GM12864 (cell line): ENCODE results near the gene SORBS1.
"Not testable (repeated sequence)": the region's sequence is repeated elsewhere in the genome, so short reads cannot be mapped to it uniquely, and the experiment has no call there.

Experiments
- DNase-seq: peaks from one replicate; pipeline ENCODE4 v3.0.0-alpha.2; 2011; ENCODE audit warnings: low read depth
- H3K4me3 ChIP-seq: 2 replicates; pipeline ENCODE4 v1.5.1; 2011; ENCODE audit warnings: mild to moderate bottlenecking, low read depth, low read length, control low read depth
- TF ChIP-seq, protein P1 (sequence below): IDR thresholded peaks from 2 replicates; pipeline ENCODE4 v1.5.1; 2011; ENCODE audit warnings: low read depth, mild to moderate bottlenecking, moderate library complexity, low read length, control low read depth, inconsistent platforms; ENCODE audit errors: missing control alignments

SORBS1 gene

GRCh38 chr10:95350830-95351228, 210.3 kb downstream of the SORBS1 start:
- TF ChIP-seq, protein P1, sequence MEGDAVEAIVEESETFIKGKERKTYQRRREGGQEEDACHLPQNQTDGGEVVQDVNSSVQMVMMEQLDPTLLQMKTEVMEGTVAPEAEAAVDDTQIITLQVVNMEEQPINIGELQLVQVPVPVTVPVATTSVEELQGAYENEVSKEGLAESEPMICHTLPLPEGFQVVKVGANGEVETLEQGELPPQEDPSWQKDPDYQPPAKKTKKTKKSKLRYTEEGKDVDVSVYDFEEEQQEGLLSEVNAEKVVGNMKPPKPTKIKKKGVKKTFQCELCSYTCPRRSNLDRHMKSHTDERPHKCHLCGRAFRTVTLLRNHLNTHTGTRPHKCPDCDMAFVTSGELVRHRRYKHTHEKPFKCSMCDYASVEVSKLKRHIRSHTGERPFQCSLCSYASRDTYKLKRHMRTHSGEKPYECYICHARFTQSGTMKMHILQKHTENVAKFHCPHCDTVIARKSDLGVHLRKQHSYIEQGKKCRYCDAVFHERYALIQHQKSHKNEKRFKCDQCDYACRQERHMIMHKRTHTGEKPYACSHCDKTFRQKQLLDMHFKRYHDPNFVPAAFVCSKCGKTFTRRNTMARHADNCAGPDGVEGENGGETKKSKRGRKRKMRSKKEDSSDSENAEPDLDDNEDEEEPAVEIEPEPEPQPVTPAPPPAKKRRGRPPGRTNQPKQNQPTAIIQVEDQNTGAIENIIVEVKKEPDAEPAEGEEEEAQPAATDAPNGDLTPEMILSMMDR = no peak
- no peak overlapping the region for H3K4me3 ChIP-seq
- DNase-seq = no peak

- H3K4me3 ChIP-seq = no peak overlapping the region
- TF ChIP-seq, protein P1 = no peak
- no peak for DNase-seq
These were observed 210.8 kb downstream of the SORBS1 start for GRCh38 chr10:95350219-95350829.

DNA sequence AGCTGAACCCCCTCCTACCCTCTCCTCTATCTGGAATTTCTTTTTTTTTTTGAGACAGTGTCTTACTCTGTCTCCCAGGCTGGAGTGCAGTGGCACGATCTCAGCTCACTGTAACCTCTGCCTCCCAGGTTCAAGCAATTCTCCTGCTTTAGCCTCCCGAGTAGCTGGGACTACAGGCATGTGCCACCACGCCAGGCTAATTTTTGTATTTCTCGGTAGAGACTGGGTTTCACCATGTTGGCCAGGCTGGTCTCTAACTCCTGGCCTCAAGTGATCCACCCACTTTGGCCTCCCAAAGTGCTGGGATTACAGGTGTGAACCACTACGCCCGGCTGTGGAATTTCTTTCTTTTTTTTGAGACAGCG, 213.8 kb downstream of the SORBS1 start:
- not testable (repeated sequence) for DNase-seq, H3K4me3 ChIP-seq

- H3K4me3 ChIP-seq = no peak overlapping the region
- TF ChIP-seq, protein P1 = no peak
- DNase-seq = no peak
These were observed 214.3 kb downstream of the SORBS1 start for GRCh38 chr10:95346715-95347401.

GRCh38 chr10:95343573-95343972, 217.6 kb downstream of the SORBS1 start:
- TF ChIP-seq, protein P1 = no peak
- H3K4me3 ChIP-seq = no peak overlapping the region
- DNase-seq = no peak

DNA sequence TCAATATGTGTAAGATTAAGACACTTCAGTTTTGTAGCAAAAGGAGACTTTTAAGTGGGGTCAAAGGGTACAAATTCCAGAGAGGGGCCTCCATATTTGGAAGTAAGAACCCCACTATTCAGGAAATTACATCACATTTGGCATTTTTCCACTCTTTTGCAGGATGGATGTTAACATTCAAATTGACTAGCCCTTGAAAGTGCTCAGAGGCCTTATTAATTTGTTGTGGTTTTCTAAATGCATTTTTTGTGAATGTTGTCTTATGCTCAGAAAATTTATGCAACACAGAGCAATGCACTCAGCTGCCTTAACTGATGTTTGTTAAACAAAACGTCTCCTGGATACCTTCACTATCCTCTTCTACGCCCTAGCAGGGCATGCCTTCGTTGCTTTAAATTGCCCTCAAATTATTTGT, 219.4 kb downstream of the SORBS1 start:
- TF ChIP-seq, protein P1 = no peak
- no peak for DNase-seq
- no peak overlapping the region for H3K4me3 ChIP-seq

DNA sequence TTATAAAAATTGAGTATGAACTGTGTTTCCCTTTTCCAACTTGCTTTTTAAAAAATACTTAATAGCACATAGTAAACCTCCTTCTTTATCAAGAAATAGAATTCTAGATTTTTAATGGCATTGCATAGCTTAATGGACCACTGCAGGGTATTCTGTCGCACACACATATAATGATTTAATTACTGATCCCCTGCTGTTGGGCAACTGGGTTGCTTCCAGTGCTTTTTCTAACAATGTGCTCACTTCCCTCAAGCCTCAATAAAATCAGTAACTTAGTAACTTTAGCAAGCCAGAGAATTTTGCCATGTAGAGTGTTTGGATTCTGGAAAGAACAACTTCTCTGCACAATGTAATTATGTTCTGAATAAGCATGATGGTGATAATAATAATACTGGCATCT, 221.3 kb downstream of the SORBS1 start:
- TF ChIP-seq, protein P1 = no peak

More for the DNA sequence above, 221.3 kb downstream of the SORBS1 start:
- no peak for DNase-seq
- no peak overlapping the region for H3K4me3 ChIP-seq
